ENCODE results near the gene VAMP3. TPM values are rescaled to one million over a fixed set of nuclear protein-coding genes. Genes with fewer than 3 reads are reported as not detected.

VAMP3 gene
- total and polyA plus RNA-seq, 2 donors (not counting 3 experiments of a cell fraction or from before 2014, with no cell fraction given): 100 to 137 TPM

DNA sequence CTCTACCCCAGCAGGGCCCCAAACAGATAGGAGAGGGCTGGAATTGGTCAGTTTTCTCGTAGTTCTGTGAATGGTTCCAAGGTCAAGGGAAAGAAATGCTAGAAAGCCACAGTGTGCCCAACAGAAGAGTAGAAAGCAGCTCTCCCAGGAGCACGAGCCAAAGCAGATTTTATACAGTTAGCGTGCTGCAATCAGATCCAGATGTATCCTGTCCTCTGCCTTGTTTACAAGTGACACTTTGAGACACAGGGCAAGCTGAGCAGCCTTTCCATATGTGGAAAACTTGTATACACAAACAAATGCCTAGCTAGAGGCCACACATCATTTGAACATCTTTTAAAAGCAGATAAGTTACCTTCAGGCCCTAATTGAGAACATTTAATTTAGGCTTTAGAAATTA is 6.5 kb downstream of the VAMP3 start:
- Histone ChIP-seq H3K9me3 (replicated peaks; ENCODE audit: control insufficient read depth, insufficient read depth, low read length) (no peaks in the 10 kb centered on the region), H2AFZ (ENCODE audit: low read depth, low read length) (no peak overlapping the region), H3K36me3 (ENCODE audit: control insufficient read depth in 2 of 2, extremely low read depth in 1 of 2, insufficient read depth in 2 of 2, low read length in 2 of 2) (peaks cover 10 to 11% of the 10 kb centered on the region in 2 experiments), H3K4me1 (ENCODE audit: control insufficient read depth, extremely low read depth, insufficient read depth, low read length) (no peaks in the 10 kb centered on the region), H4K20me1 (replicated peaks; ENCODE audit: control insufficient read depth, extremely low read depth, insufficient read depth, low read length) (peaks cover 2% of the 10 kb centered on the region), H3K79me2 (ENCODE audit: control insufficient read depth, insufficient read depth, low read length) (peaks cover 27% of the 10 kb centered on the region), H3K4me2 (ENCODE audit: insufficient read depth, low read length) (no peak overlapping the region), H3K4me3 (replicated peaks in 1 of 3; ENCODE audit: insufficient read depth in 1 of 3, low read depth in 1 of 3, low read length in 3 of 3) (no peak overlapping the region), H3K27ac (ENCODE audit: insufficient read depth, low read depth, low read length) (no peak overlapping the region), H3K27me3 (ENCODE audit: control insufficient read depth in 2 of 2, insufficient read depth in 2 of 2, low read length in 2 of 2) (no peaks in the 10 kb centered on the region), H3K9ac (replicated peaks; ENCODE audit: extremely low read depth, insufficient read depth, low read length) (no peak overlapping the region), H3K9me1 (replicated peaks; ENCODE audit: control insufficient read depth, extremely low read depth, insufficient read depth, low read length) (no peaks in the 10 kb centered on the region)
- dilution Hi-C loops (cut with MboI; ENCODE audit: extremely low pct_ligation_motif_present, low sequenced_read_pairs) (no loop called here), intact Hi-C loops (cut with micrococcal nuclease) (loop anchor here (10.0 kb wide), 1 partner anchor 993 kb away; the partner anchor contains the start of gene CAMTA1)
- DNase-seq (ENCODE audit: low read depth, low spot score): no peak
- BruUV-seq (replicated peaks): no TSS peak
- no peak for TF ChIP-seq EZH2 (IDR thresholded peaks at IDR 0.05; ENCODE audit: borderline replicate concordance, low read depth, low read length, severe bottlenecking)
- TF ChIP-seq FOS (IDR thresholded peaks at IDR 0.05; ENCODE audit: borderline replicate concordance, insufficient read depth, low read length): no peak
- no peak for TF ChIP-seq JUN (IDR thresholded peaks at IDR 0.05; ENCODE audit: borderline replicate concordance, insufficient read depth, insufficient read length, low read depth)
- no peak for FAIRE-seq
- POLR2A ChIA-PET: no interaction called here
- CTCF ChIA-PET: no interaction called here

DNA sequence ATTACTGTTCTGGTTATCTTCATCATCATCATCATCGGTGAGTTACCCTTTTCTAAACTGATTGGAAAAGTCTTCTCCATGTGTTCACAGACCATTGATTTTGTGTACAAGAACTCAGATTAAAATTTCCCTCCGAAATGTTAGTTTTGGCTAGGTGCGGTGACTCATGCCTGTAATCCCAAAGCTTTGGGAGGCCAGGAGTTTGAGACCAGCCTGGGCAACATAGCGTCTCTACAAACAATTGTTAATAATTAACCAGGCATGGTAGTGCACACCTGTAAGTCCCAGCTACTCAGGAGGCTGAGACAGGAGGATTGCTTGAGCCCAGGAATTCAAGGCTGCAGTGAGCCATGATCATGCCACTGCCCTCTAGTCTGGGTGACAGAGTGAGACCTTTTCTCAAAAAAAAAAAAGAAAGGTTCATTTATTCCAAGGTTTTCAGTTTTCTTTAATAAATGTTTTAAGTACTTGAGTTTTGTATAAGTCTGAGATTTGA is 7.1 kb downstream of the VAMP3 start:
- Histone ChIP-seq H3K79me2 (ENCODE audit: control insufficient read depth, insufficient read depth, low read length) (peaks cover 22% of the 10 kb centered on the region), H3K27me3 (ENCODE audit: control insufficient read depth in 2 of 2, insufficient read depth in 2 of 2, low read length in 2 of 2) (no peaks in the 10 kb centered on the region), H3K27ac (ENCODE audit: insufficient read depth, low read depth, low read length) (no peak overlapping the region), H3K9me1 (replicated peaks; ENCODE audit: control insufficient read depth, extremely low read depth, insufficient read depth, low read length) (no peaks in the 10 kb centered on the region), H3K36me3 (ENCODE audit: control insufficient read depth in 2 of 2, extremely low read depth in 1 of 2, insufficient read depth in 2 of 2, low read length in 2 of 2) (peaks cover 10 to 11% of the 10 kb centered on the region in 2 experiments), H2AFZ (ENCODE audit: low read depth, low read length) (no peak overlapping the region), H3K4me3 (replicated peaks in 1 of 3; ENCODE audit: insufficient read depth in 1 of 3, low read depth in 1 of 3, low read length in 3 of 3) (no peak overlapping the region), H3K4me2 (ENCODE audit: insufficient read depth, low read length) (no peak overlapping the region), H3K4me1 (ENCODE audit: control insufficient read depth, extremely low read depth, insufficient read depth, low read length) (peaks cover 5% of the 10 kb centered on the region), H3K9ac (replicated peaks; ENCODE audit: extremely low read depth, insufficient read depth, low read length) (no peak overlapping the region), H4K20me1 (replicated peaks; ENCODE audit: control insufficient read depth, extremely low read depth, insufficient read depth, low read length) (peaks cover 2% of the 10 kb centered on the region), H3K9me3 (replicated peaks; ENCODE audit: control insufficient read depth, insufficient read depth, low read length) (no peaks in the 10 kb centered on the region)
- FAIRE-seq (no peak), DNase-seq (ENCODE audit: low read depth, low spot score) (no peak)
- TF ChIP-seq POLR2AphosphoS5 (IDR thresholded peaks at IDR 0.05; ENCODE audit: insufficient read depth, low read depth, low read length) (no peak), FOS (IDR thresholded peaks at IDR 0.05; ENCODE audit: borderline replicate concordance, insufficient read depth, low read length) (no peak), EZH2 (IDR thresholded peaks at IDR 0.05; ENCODE audit: borderline replicate concordance, low read depth, low read length, severe bottlenecking) (no peak), JUN (IDR thresholded peaks at IDR 0.05; ENCODE audit: borderline replicate concordance, insufficient read depth, insufficient read length, low read depth) (no peak), GATA2 (IDR thresholded peaks at IDR 0.05; ENCODE audit: insufficient read depth, insufficient read length, low read depth, low read length) (no peak), POLR2A (IDR thresholded peaks at IDR 0.05; ENCODE audit: low read depth, low read length) (no peak), MYC (IDR thresholded peaks at IDR 0.05; ENCODE audit: low read depth, low read length) (no peak)
- TF ChIP-seq, protein P1, sequence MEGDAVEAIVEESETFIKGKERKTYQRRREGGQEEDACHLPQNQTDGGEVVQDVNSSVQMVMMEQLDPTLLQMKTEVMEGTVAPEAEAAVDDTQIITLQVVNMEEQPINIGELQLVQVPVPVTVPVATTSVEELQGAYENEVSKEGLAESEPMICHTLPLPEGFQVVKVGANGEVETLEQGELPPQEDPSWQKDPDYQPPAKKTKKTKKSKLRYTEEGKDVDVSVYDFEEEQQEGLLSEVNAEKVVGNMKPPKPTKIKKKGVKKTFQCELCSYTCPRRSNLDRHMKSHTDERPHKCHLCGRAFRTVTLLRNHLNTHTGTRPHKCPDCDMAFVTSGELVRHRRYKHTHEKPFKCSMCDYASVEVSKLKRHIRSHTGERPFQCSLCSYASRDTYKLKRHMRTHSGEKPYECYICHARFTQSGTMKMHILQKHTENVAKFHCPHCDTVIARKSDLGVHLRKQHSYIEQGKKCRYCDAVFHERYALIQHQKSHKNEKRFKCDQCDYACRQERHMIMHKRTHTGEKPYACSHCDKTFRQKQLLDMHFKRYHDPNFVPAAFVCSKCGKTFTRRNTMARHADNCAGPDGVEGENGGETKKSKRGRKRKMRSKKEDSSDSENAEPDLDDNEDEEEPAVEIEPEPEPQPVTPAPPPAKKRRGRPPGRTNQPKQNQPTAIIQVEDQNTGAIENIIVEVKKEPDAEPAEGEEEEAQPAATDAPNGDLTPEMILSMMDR (IDR thresholded peaks at IDR 0.05; ENCODE audit: extremely low read depth in 1 of 2, insufficient read depth in 1 of 2, low read depth in 1 of 2, low read length in 2 of 2): no peak
- TF ChIP-seq, protein P2, sequence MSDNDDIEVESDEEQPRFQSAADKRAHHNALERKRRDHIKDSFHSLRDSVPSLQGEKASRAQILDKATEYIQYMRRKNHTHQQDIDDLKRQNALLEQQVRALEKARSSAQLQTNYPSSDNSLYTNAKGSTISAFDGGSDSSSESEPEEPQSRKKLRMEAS (IDR thresholded peaks at IDR 0.05; ENCODE audit: insufficient read depth, insufficient read length): no peak
- ChIA-PET CTCF (no interaction called here), POLR2A (no interaction called here)
- BruUV-seq (replicated peaks): no TSS peak
- intact Hi-C loops (cut with micrococcal nuclease): loop anchor here (10.0 kb wide), 1 partner anchor 993 kb away; the partner anchor contains the start of gene CAMTA1
- dilution Hi-C loops (cut with MboI; ENCODE audit: extremely low pct_ligation_motif_present, low sequenced_read_pairs): no loop called here

All from endothelial cell of umbilical vein (primary cell).